Stimulated activated CD8-positive, alpha-beta memory T cell treated with anti-CD3 and anti-CD28 coated beads, Interleukin-15, amount 100 ng/mL, for 24 hours (primary cell): ENCODE results near the gene FALEC.
"Not testable (repeated sequence)": the region's sequence is repeated elsewhere in the genome, so short reads cannot be mapped to it uniquely, and the experiment has no call there.

Experiments used
- DNase-seq: peaks from one replicate; pipeline ENCODE4 v3.0.0-alpha.2; 2020; ENCODE audit warnings: low read depth

Gene FALEC

GRCh38 chr1:150558761-150559655 is 43.5 kb downstream of the FALEC start:
- DNase-seq = no peak

GRCh38 chr1:150559656-150560010 is 44.1 kb downstream of the FALEC start:
- DNase-seq = no peak

- DNase-seq = peak; percentile 44
Observed at GRCh38 chr1:150560011-150560438, 44.5 kb downstream of the FALEC start.

- peak; percentile 47 for DNase-seq
Observed at GRCh38 chr1:150560576-150561253, 45.2 kb downstream of the FALEC start.

GRCh38 chr1:150561254-150561973 is 45.9 kb downstream of the FALEC start:
- DNase-seq = no peak

GRCh38 chr1:150561974-150562445 is 46.5 kb downstream of the FALEC start:
- peak; percentile 72 for DNase-seq

- no peak for DNase-seq
Observed at GRCh38 chr1:150562446-150563339, 47.1 kb downstream of the FALEC start.

- DNase-seq = no peak
Observed at GRCh38 chr1:150563340-150564038, 47.9 kb downstream of the FALEC start.

- no peak for DNase-seq
Observed at GRCh38 chr1:150564051-150564991, 48.8 kb downstream of the FALEC start.

- not testable (repeated sequence) for DNase-seq
Observed at GRCh38 chr1:150565240-150565991, 49.9 kb downstream of the FALEC start.

GRCh38 chr1:150566589-150567340 is 51.2 kb downstream of the FALEC start:
- no peak for DNase-seq

- no peak for DNase-seq
Observed at GRCh38 chr1:150567341-150567716, 51.8 kb downstream of the FALEC start.

GRCh38 chr1:150567717-150568593 is 52.4 kb downstream of the FALEC start:
- no peak for DNase-seq

- no peak for DNase-seq
Observed at GRCh38 chr1:150568594-150568966, 53.0 kb downstream of the FALEC start.

GRCh38 chr1:150572918-150573647 is 57.5 kb downstream of the FALEC start:
- DNase-seq = no peak

GRCh38 chr1:150573648-150574071 is 58.1 kb downstream of the FALEC start:
- DNase-seq = not testable (repeated sequence)
